ENCODE data around the gene FGF3.

Gene FGF3

GRCh38 chr11:69822676-69823494, 3.7 kb upstream of the FGF3 start:
- Histone ChIP-seq H3K27me3 (ENCODE audit: control insufficient read depth in 1 of 2, insufficient read depth in 2 of 2, low read length in 2 of 2) (peaks cover 17 to 30% of the 10 kb centered on the region in 2 donors), H3K9ac (ENCODE audit: low read length in 2 of 2) (no peak overlapping the region), H3K4me1 (ENCODE audit: control insufficient read depth, insufficient read depth, low read length) (no peaks in the 10 kb centered on the region), H3K9me3 (ENCODE audit: control insufficient read depth in 2 of 2, low read length in 2 of 2) (peaks cover 0 to 4% of the 10 kb centered on the region in 2 donors), H3K4me3 (ENCODE audit: low read length in 2 of 2) (no peak overlapping the region), H3K36me3 (ENCODE audit: control insufficient read depth in 2 of 2, insufficient read depth in 2 of 2, low read length in 2 of 2) (no peaks in the 10 kb centered on the region), H3K27ac (ENCODE audit: low read length) (no peak overlapping the region)

- Histone ChIP-seq H3K9ac (ENCODE audit: low read length in 2 of 2) (no peak overlapping the region), H3K27ac (ENCODE audit: low read length) (no peak overlapping the region), H3K27me3 (ENCODE audit: control insufficient read depth in 1 of 2, insufficient read depth in 2 of 2, low read length in 2 of 2) (peaks cover 29 to 36% of the 10 kb centered on the region in 2 donors), H3K4me1 (ENCODE audit: control insufficient read depth, insufficient read depth, low read length) (no peaks in the 10 kb centered on the region), H3K9me3 (ENCODE audit: control insufficient read depth in 2 of 2, low read length in 2 of 2) (no peaks in the 10 kb centered on the region), H3K4me3 (ENCODE audit: low read length in 2 of 2) (no peak overlapping the region), H3K36me3 (ENCODE audit: control insufficient read depth in 2 of 2, insufficient read depth in 2 of 2, low read length in 2 of 2) (no peaks in the 10 kb centered on the region)
Observed at GRCh38 chr11:69821511-69822040, 2.4 kb upstream of the FGF3 start.

- H3K27ac ChIP-seq (ENCODE audit: low read length): no peak overlapping the region
- H3K9me3 ChIP-seq (ENCODE audit: control insufficient read depth in 2 of 2, low read length in 2 of 2): no peaks in the 10 kb centered on the region
- H3K4me1 ChIP-seq (ENCODE audit: control insufficient read depth, insufficient read depth, low read length): no peaks in the 10 kb centered on the region
- H3K27me3 ChIP-seq (ENCODE audit: control insufficient read depth in 1 of 2, insufficient read depth in 2 of 2, low read length in 2 of 2): peaks cover 37 to 44% of the 10 kb centered on the region in 2 donors
- H3K9ac ChIP-seq (ENCODE audit: low read length in 2 of 2): no peak overlapping the region
- H3K4me3 ChIP-seq (ENCODE audit: low read length in 2 of 2): no peak overlapping the region
- H3K36me3 ChIP-seq (ENCODE audit: control insufficient read depth in 2 of 2, insufficient read depth in 2 of 2, low read length in 2 of 2): no peaks in the 10 kb centered on the region
Observed at GRCh38 chr11:69820441-69820840, 1.2 kb upstream of the FGF3 start.

- H3K4me1 ChIP-seq (ENCODE audit: control insufficient read depth, insufficient read depth, low read length): no peaks in the 10 kb centered on the region
- no peaks in the 10 kb centered on the region for H3K9me3 ChIP-seq (ENCODE audit: control insufficient read depth in 2 of 2, low read length in 2 of 2)
- no peak overlapping the region for H3K27ac ChIP-seq (ENCODE audit: low read length)
- H3K9ac ChIP-seq (ENCODE audit: low read length in 2 of 2): no peak overlapping the region
- H3K36me3 ChIP-seq (ENCODE audit: control insufficient read depth in 2 of 2, insufficient read depth in 2 of 2, low read length in 2 of 2): no peaks in the 10 kb centered on the region
- peaks cover 37 to 46% of the 10 kb centered on the region in 2 donors for H3K27me3 ChIP-seq (ENCODE audit: control insufficient read depth in 1 of 2, insufficient read depth in 2 of 2, low read length in 2 of 2)
- H3K4me3 ChIP-seq (ENCODE audit: low read length in 2 of 2): no peak overlapping the region
Observed at GRCh38 chr11:69819541-69820070, 390 bp upstream of the FGF3 start.

GRCh38 chr11:69818231-69818602, 999 bp downstream of the FGF3 start:
- Histone ChIP-seq H3K4me3 (ENCODE audit: low read length in 2 of 2) (no peak overlapping the region), H3K27ac (ENCODE audit: low read length) (no peak overlapping the region), H3K9me3 (ENCODE audit: control insufficient read depth in 2 of 2, low read length in 2 of 2) (no peaks in the 10 kb centered on the region), H3K36me3 (ENCODE audit: control insufficient read depth in 2 of 2, insufficient read depth in 2 of 2, low read length in 2 of 2) (no peaks in the 10 kb centered on the region), H3K9ac (ENCODE audit: low read length in 2 of 2) (no peak overlapping the region), H3K4me1 (ENCODE audit: control insufficient read depth, insufficient read depth, low read length) (no peaks in the 10 kb centered on the region), H3K27me3 (ENCODE audit: control insufficient read depth in 1 of 2, insufficient read depth in 2 of 2, low read length in 2 of 2) (peaks cover 32 to 40% of the 10 kb centered on the region in 2 donors)

- no peaks in the 10 kb centered on the region for H3K9me3 ChIP-seq (ENCODE audit: control insufficient read depth in 2 of 2, low read length in 2 of 2)
- no peak overlapping the region for H3K4me3 ChIP-seq (ENCODE audit: low read length in 2 of 2)
- no peaks in the 10 kb centered on the region for H3K4me1 ChIP-seq (ENCODE audit: control insufficient read depth, insufficient read depth, low read length)
- no peak overlapping the region for H3K27ac ChIP-seq (ENCODE audit: low read length)
- H3K27me3 ChIP-seq (ENCODE audit: control insufficient read depth in 1 of 2, insufficient read depth in 2 of 2, low read length in 2 of 2): peaks cover 32 to 38% of the 10 kb centered on the region in 2 donors
- no peaks in the 10 kb centered on the region for H3K36me3 ChIP-seq (ENCODE audit: control insufficient read depth in 2 of 2, insufficient read depth in 2 of 2, low read length in 2 of 2)
- H3K9ac ChIP-seq (ENCODE audit: low read length in 2 of 2): no peak overlapping the region
Observed at GRCh38 chr11:69817265-69818230, 1.7 kb downstream of the FGF3 start.

- H3K4me3 ChIP-seq (ENCODE audit: low read length in 2 of 2): no peak overlapping the region
Observed at GRCh38 chr11:69816671-69817070, 2.5 kb downstream of the FGF3 start.

GRCh38 chr11:69815973-69816372, 3.2 kb downstream of the FGF3 start:
- Histone ChIP-seq H3K4me3 (ENCODE audit: low read length in 2 of 2) (no peak overlapping the region), H3K36me3 (ENCODE audit: control insufficient read depth in 2 of 2, insufficient read depth in 2 of 2, low read length in 2 of 2) (no peaks in the 10 kb centered on the region), H3K9ac (ENCODE audit: low read length in 2 of 2) (no peak overlapping the region), H3K9me3 (ENCODE audit: control insufficient read depth in 2 of 2, low read length in 2 of 2) (no peaks in the 10 kb centered on the region), H3K4me1 (ENCODE audit: control insufficient read depth, insufficient read depth, low read length) (no peaks in the 10 kb centered on the region), H3K27ac (ENCODE audit: low read length) (no peak overlapping the region), H3K27me3 (ENCODE audit: control insufficient read depth in 1 of 2, insufficient read depth in 2 of 2, low read length in 2 of 2) (peaks cover 28 to 31% of the 10 kb centered on the region in 2 donors)

More at GRCh38 chr11:69816671-69817070, 2.5 kb downstream of the FGF3 start:
- Histone ChIP-seq H3K9me3 (ENCODE audit: control insufficient read depth in 2 of 2, low read length in 2 of 2) (no peaks in the 10 kb centered on the region), H3K27ac (ENCODE audit: low read length) (no peak overlapping the region), H3K36me3 (ENCODE audit: control insufficient read depth in 2 of 2, insufficient read depth in 2 of 2, low read length in 2 of 2) (no peaks in the 10 kb centered on the region), H3K4me1 (ENCODE audit: control insufficient read depth, insufficient read depth, low read length) (no peaks in the 10 kb centered on the region), H3K9ac (ENCODE audit: low read length in 2 of 2) (no peak overlapping the region), H3K27me3 (ENCODE audit: control insufficient read depth in 1 of 2, insufficient read depth in 2 of 2, low read length in 2 of 2) (peaks cover 28 to 36% of the 10 kb centered on the region in 2 donors)

GRCh38 chr11:69814902-69815301, 4.3 kb downstream of the FGF3 start:
- no peaks in the 10 kb centered on the region for H3K9me3 ChIP-seq (ENCODE audit: control insufficient read depth in 2 of 2, low read length in 2 of 2)
- no peaks in the 10 kb centered on the region for H3K36me3 ChIP-seq (ENCODE audit: control insufficient read depth in 2 of 2, insufficient read depth in 2 of 2, low read length in 2 of 2)
- H3K9ac ChIP-seq (ENCODE audit: low read length in 2 of 2): no peak overlapping the region
- H3K27me3 ChIP-seq (ENCODE audit: control insufficient read depth in 1 of 2, insufficient read depth in 2 of 2, low read length in 2 of 2): peaks cover 24 to 31% of the 10 kb centered on the region in 2 donors
- no peak overlapping the region for H3K27ac ChIP-seq (ENCODE audit: low read length)
- H3K4me1 ChIP-seq (ENCODE audit: control insufficient read depth, insufficient read depth, low read length): no peaks in the 10 kb centered on the region
- H3K4me3 ChIP-seq (ENCODE audit: low read length in 2 of 2): no peak overlapping the region

GRCh38 chr11:69814411-69814810, 4.8 kb downstream of the FGF3 start:
- H3K9ac ChIP-seq (ENCODE audit: low read length in 2 of 2): no peak overlapping the region
- H3K4me1 ChIP-seq (ENCODE audit: control insufficient read depth, insufficient read depth, low read length): no peaks in the 10 kb centered on the region
- H3K36me3 ChIP-seq (ENCODE audit: control insufficient read depth in 2 of 2, insufficient read depth in 2 of 2, low read length in 2 of 2): no peaks in the 10 kb centered on the region
- peaks cover 24 to 31% of the 10 kb centered on the region in 2 donors for H3K27me3 ChIP-seq (ENCODE audit: control insufficient read depth in 1 of 2, insufficient read depth in 2 of 2, low read length in 2 of 2)
- no peaks in the 10 kb centered on the region for H3K9me3 ChIP-seq (ENCODE audit: control insufficient read depth in 2 of 2, low read length in 2 of 2)
- no peak overlapping the region for H3K4me3 ChIP-seq (ENCODE audit: low read length in 2 of 2)
- no peak overlapping the region for H3K27ac ChIP-seq (ENCODE audit: low read length)
